Dendritic cell treated with granulocyte-macrophage colony-stimulating factor and Interleukin-4, amounts not matched to agents 40 ng/mL and 50 ng/mL, for 4 days (primary cell): Measurements from ENCODE around the gene PPP1R12B.
"Not testable (repeated sequence)": the region's sequence is repeated elsewhere in the genome, so short reads cannot be mapped to it uniquely, and the experiment has no call there.

Experiments
- H3K27ac Mint-ChIP-seq: one replicate; pipeline ENCODE4 v1.8.0; 2022; ENCODE audit warnings: mild to moderate bottlenecking, mixed read lengths
- H3K27me3 Mint-ChIP-seq: one replicate; pipeline ENCODE4 v1.8.0; 2022; ENCODE audit warnings: mild to moderate bottlenecking, mixed read lengths
- H3K36me3 Mint-ChIP-seq: one replicate; pipeline ENCODE4 v1.8.0; 2022; ENCODE audit warnings: low read depth, mixed read lengths
- H3K4me1 Mint-ChIP-seq: one replicate; pipeline ENCODE4 v1.8.0; 2022; ENCODE audit warnings: low read depth, mixed read lengths
- H3K4me3 Mint-ChIP-seq: one replicate; pipeline ENCODE4 v1.8.0; 2022; ENCODE audit warnings: mild to moderate bottlenecking, moderate library complexity, mixed read lengths
- H3K9me3 Mint-ChIP-seq: one replicate; pipeline ENCODE4 v1.8.0; 2022; ENCODE audit warnings: mixed read lengths
- intact Hi-C: fragments of 100-400 bp; cut with micrococcal nuclease; formaldehyde crosslinking; loops from one replicate; pipeline ENCODE4 v1.15.0; 2022

Gene PPP1R12B

GRCh38 chr1:202517146-202517545 lies 168.6 kb downstream of the PPP1R12B start:
- H3K4me3 Mint-ChIP-seq, H3K9me3 Mint-ChIP-seq, intact Hi-C loops, H3K27ac Mint-ChIP-seq, H3K36me3 Mint-ChIP-seq: not testable (repeated sequence)
- H3K4me1 Mint-ChIP-seq: peaks cover 32% of the 10 kb centered on the region
- H3K27me3 Mint-ChIP-seq: peaks cover 41% of the 10 kb centered on the region

GRCh38 chr1:202518180-202518579 lies 169.7 kb downstream of the PPP1R12B start:
- Mint-ChIP-seq H3K4me1 (peaks cover 32% of the 10 kb centered on the region), H3K27me3 (peaks cover 37% of the 10 kb centered on the region)
- H3K4me3 Mint-ChIP-seq, intact Hi-C loops, H3K27ac Mint-ChIP-seq, H3K9me3 Mint-ChIP-seq, H3K36me3 Mint-ChIP-seq: not testable (repeated sequence)

GRCh38 chr1:202518905-202519304 lies 170.4 kb downstream of the PPP1R12B start:
- peaks cover 25% of the 10 kb centered on the region for H3K4me1 Mint-ChIP-seq
- H3K27ac Mint-ChIP-seq, H3K36me3 Mint-ChIP-seq, H3K9me3 Mint-ChIP-seq, H3K4me3 Mint-ChIP-seq, intact Hi-C loops: not testable (repeated sequence)
- peaks cover 40% of the 10 kb centered on the region for H3K27me3 Mint-ChIP-seq

- H3K4me3 Mint-ChIP-seq, intact Hi-C loops, H3K27ac Mint-ChIP-seq, H3K36me3 Mint-ChIP-seq, H3K9me3 Mint-ChIP-seq: not testable (repeated sequence)
- peaks cover 16% of the 10 kb centered on the region for H3K4me1 Mint-ChIP-seq
- peaks cover 42% of the 10 kb centered on the region for H3K27me3 Mint-ChIP-seq
Observed at GRCh38 chr1:202520129-202520856, 171.8 kb downstream of the PPP1R12B start.

GRCh38 chr1:202520857-202521216 lies 172.3 kb downstream of the PPP1R12B start:
- H3K4me3 Mint-ChIP-seq, H3K9me3 Mint-ChIP-seq, H3K27ac Mint-ChIP-seq, H3K36me3 Mint-ChIP-seq, intact Hi-C loops: not testable (repeated sequence)
- Mint-ChIP-seq H3K27me3 (peaks cover 43% of the 10 kb centered on the region), H3K4me1 (peaks cover 16% of the 10 kb centered on the region)

- H3K9me3 Mint-ChIP-seq, intact Hi-C loops, H3K36me3 Mint-ChIP-seq, H3K27ac Mint-ChIP-seq, H3K4me3 Mint-ChIP-seq: not testable (repeated sequence)
- H3K27me3 Mint-ChIP-seq: peaks cover 45% of the 10 kb centered on the region
- H3K4me1 Mint-ChIP-seq: peaks cover 16% of the 10 kb centered on the region
Observed at GRCh38 chr1:202521484-202521883, 173.0 kb downstream of the PPP1R12B start.

GRCh38 chr1:202521886-202522285 lies 173.4 kb downstream of the PPP1R12B start:
- intact Hi-C loops: no loop called here
- peaks cover 20% of the 10 kb centered on the region for H3K4me1 Mint-ChIP-seq
- H3K36me3 Mint-ChIP-seq: peaks cover 6% of the 10 kb centered on the region
- H3K9me3 Mint-ChIP-seq: no peaks in the 10 kb centered on the region
- no peak overlapping the region for H3K27ac Mint-ChIP-seq
- H3K27me3 Mint-ChIP-seq: peaks cover 47% of the 10 kb centered on the region
- no peak overlapping the region for H3K4me3 Mint-ChIP-seq

GRCh38 chr1:202526056-202526455 lies 177.6 kb downstream of the PPP1R12B start:
- H3K36me3 Mint-ChIP-seq, H3K9me3 Mint-ChIP-seq, intact Hi-C loops, H3K4me3 Mint-ChIP-seq, H3K27ac Mint-ChIP-seq: not testable (repeated sequence)
- Mint-ChIP-seq H3K27me3 (peaks cover 37% of the 10 kb centered on the region), H3K4me1 (peaks cover 51% of the 10 kb centered on the region)

GRCh38 chr1:202528096-202528722 lies 179.7 kb downstream of the PPP1R12B start:
- H3K9me3 Mint-ChIP-seq, H3K36me3 Mint-ChIP-seq, H3K27ac Mint-ChIP-seq, H3K4me3 Mint-ChIP-seq, intact Hi-C loops: not testable (repeated sequence)
- peaks cover 33% of the 10 kb centered on the region for H3K27me3 Mint-ChIP-seq
- peaks cover 61% of the 10 kb centered on the region for H3K4me1 Mint-ChIP-seq

GRCh38 chr1:202530686-202531085 lies 182.2 kb downstream of the PPP1R12B start:
- Mint-ChIP-seq H3K4me1 (peaks cover 53% of the 10 kb centered on the region), H3K27ac (peak overlapping the region; percentile 87), H3K27me3 (peaks cover 26% of the 10 kb centered on the region)
- H3K36me3 Mint-ChIP-seq, H3K9me3 Mint-ChIP-seq, H3K4me3 Mint-ChIP-seq, intact Hi-C loops: not testable (repeated sequence)

GRCh38 chr1:202531472-202531811 lies 182.9 kb downstream of the PPP1R12B start:
- intact Hi-C loops: no loop called here
- peaks cover 18% of the 10 kb centered on the region for H3K27me3 Mint-ChIP-seq
- H3K36me3 Mint-ChIP-seq: no peaks in the 10 kb centered on the region
- no peaks in the 10 kb centered on the region for H3K9me3 Mint-ChIP-seq
- H3K4me3 Mint-ChIP-seq: peak overlapping the region; percentile 40
- H3K4me1 Mint-ChIP-seq: peaks cover 46% of the 10 kb centered on the region
- peak overlapping the region; percentile 87 for H3K27ac Mint-ChIP-seq

- H3K36me3 Mint-ChIP-seq, H3K9me3 Mint-ChIP-seq, intact Hi-C loops: not testable (repeated sequence)
- H3K27me3 Mint-ChIP-seq: peaks cover 15% of the 10 kb centered on the region
- peaks cover 41% of the 10 kb centered on the region for H3K4me1 Mint-ChIP-seq
- peak overlapping the region; percentile 40 for H3K4me3 Mint-ChIP-seq
- H3K27ac Mint-ChIP-seq: peak overlapping the region; percentile 87
Observed at GRCh38 chr1:202531812-202532616, 183.5 kb downstream of the PPP1R12B start.

- H3K27me3 Mint-ChIP-seq: peaks cover 22% of the 10 kb centered on the region
- peaks cover 36% of the 10 kb centered on the region for H3K4me1 Mint-ChIP-seq
- H3K4me3 Mint-ChIP-seq, H3K36me3 Mint-ChIP-seq, H3K9me3 Mint-ChIP-seq, intact Hi-C loops: not testable (repeated sequence)
- peak overlapping the region; percentile 68 for H3K27ac Mint-ChIP-seq
Observed at GRCh38 chr1:202539166-202539574, 190.7 kb downstream of the PPP1R12B start.

GRCh38 chr1:202539583-202539982 lies 191.1 kb downstream of the PPP1R12B start:
- H3K36me3 Mint-ChIP-seq, H3K4me3 Mint-ChIP-seq, intact Hi-C loops, H3K9me3 Mint-ChIP-seq: not testable (repeated sequence)
- Mint-ChIP-seq H3K4me1 (peaks cover 36% of the 10 kb centered on the region), H3K27ac (peak overlapping the region; percentile 68), H3K27me3 (peaks cover 19% of the 10 kb centered on the region)
